Hepatocyte (in vitro differentiated cells): Measurements from ENCODE around the gene SORCS3.

Experiments used
- EZH2 ChIP-seq: fragments of 200-600 bp; sonication (generic); IDR thresholded peaks from 2 replicates; pipeline ENCODE4 v1.6.1; 2016; ENCODE audit warnings: antibody characterized with exemption, mild to moderate bottlenecking, borderline replicate concordance
- TF ChIP-seq, protein P1 (sequence below): fragments of 200-600 bp; sonication (generic); IDR thresholded peaks from 2 replicates; pipeline ENCODE4 v1.5.1; 2016; ENCODE audit warnings: antibody characterized with exemption, mild to moderate bottlenecking; ENCODE audit not compliant: poor library complexity

GRCh38 chr10:104641187-104641936 lies at the start of gene SORCS3:
- TF ChIP-seq EZH2 = peak; percentile 71
- TF ChIP-seq, protein P1, sequence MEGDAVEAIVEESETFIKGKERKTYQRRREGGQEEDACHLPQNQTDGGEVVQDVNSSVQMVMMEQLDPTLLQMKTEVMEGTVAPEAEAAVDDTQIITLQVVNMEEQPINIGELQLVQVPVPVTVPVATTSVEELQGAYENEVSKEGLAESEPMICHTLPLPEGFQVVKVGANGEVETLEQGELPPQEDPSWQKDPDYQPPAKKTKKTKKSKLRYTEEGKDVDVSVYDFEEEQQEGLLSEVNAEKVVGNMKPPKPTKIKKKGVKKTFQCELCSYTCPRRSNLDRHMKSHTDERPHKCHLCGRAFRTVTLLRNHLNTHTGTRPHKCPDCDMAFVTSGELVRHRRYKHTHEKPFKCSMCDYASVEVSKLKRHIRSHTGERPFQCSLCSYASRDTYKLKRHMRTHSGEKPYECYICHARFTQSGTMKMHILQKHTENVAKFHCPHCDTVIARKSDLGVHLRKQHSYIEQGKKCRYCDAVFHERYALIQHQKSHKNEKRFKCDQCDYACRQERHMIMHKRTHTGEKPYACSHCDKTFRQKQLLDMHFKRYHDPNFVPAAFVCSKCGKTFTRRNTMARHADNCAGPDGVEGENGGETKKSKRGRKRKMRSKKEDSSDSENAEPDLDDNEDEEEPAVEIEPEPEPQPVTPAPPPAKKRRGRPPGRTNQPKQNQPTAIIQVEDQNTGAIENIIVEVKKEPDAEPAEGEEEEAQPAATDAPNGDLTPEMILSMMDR = no peak
